Measurements from ENCODE around the gene WNT9A. TPM values are rescaled to one million over a fixed set of nuclear protein-coding genes. Genes with fewer than 3 reads are reported as not detected.

Gene WNT9A
- total and polyA plus RNA-seq, 9 of the 15 experiments (the other 6 are each of a cell fraction or from before 2014, with no cell fraction given), result 0.04 to 0.17 (median 0.10) TPM; not detected in 4

- no peak overlapping the region for H3K4me3 ChIP-seq
- DNase-seq (ENCODE audit: extremely low read depth in 1 of 4, low spot score in 3 of 4) (peak in 1 of 4 experiments; percentile 16), FAIRE-seq (no peak), ATAC-seq (peak; percentile 17; the same call in 2 of the 3 replicates)
- H2AFZ ChIP-seq (ENCODE audit: low read depth, low read length), result no peak overlapping the region
- peaks cover 44 to 98% of the 10 kb centered on the region in 2 experiments; a peak in 4 of 5 replicates for H3K27me3 ChIP-seq (ENCODE audit: control insufficient read depth in 2 of 2, insufficient read depth in 2 of 2, low read length in 2 of 2)
- no peak overlapping the region for H3K27ac ChIP-seq (ENCODE audit: extremely low read depth, low read depth, low read length)
- in situ Hi-C loops (cut with MboI) (no loop called here), intact Hi-C loops (cut with micrococcal nuclease) (loop anchor here (10.0 kb wide), 1 partner anchor 487 kb away; no protein-coding TSS in a partner anchor)
- no peak for TF ChIP-seq ZNF133 (CRISPR knock-in tag; IDR thresholded peaks at IDR 0.05)
- TF ChIP-seq CEBPG (CRISPR knock-in tag; IDR thresholded peaks at IDR 0.05), result no peak
- TF ChIP-seq CEBPG (tag; conservative IDR thresholded peaks at IDR 0.05 in 1 of 2, IDR thresholded peaks at IDR 0.05 in 1 of 2), result no peak
- TF ChIP-seq CTCF (IDR thresholded peaks at IDR 0.05 in 2 of 3, conservative IDR thresholded peaks at IDR 0.05 in 1 of 3; ENCODE audit: insufficient read depth in 2 of 3, low read depth in 1 of 3, low read length in 3 of 3), result peak in 2 of 3 experiments; percentile 11 to 21; a peak in 2 of 6 replicates
- peaks cover 0 to 47% of the 10 kb centered on the region in 2 experiments; a peak in 2 of 5 replicates for H3K4me1 ChIP-seq (replicated peaks in 1 of 2; ENCODE audit: control insufficient read depth in 2 of 2, insufficient read depth in 2 of 2, low read length in 2 of 2)
- BruUV-seq (replicated peaks), result no TSS peak
- H3K36me3 ChIP-seq (ENCODE audit: control insufficient read depth, insufficient read depth, low read length), result no peaks in the 10 kb centered on the region
- under 1% methylated on average over 15 of the region's 15 CpGs for WGBS (ENCODE audit: insufficient coverage, low coverage, missing lambda C conversion rate)
- no peak overlapping the region for H3K4me2 ChIP-seq (ENCODE audit: insufficient read depth, low read length)
- POLR2A ChIA-PET, result no interaction called here
- H3K9ac ChIP-seq (ENCODE audit: insufficient read depth in 1 of 2, low read depth in 2 of 2, low read length in 2 of 2), result no peak overlapping the region
- H3K9me3 ChIP-seq (replicated peaks; ENCODE audit: control insufficient read depth, insufficient read depth, low read depth, low read length), result no peaks in the 10 kb centered on the region; the same call in 1 of the 2 replicates
- H4K20me1 ChIP-seq (replicated peaks; ENCODE audit: control insufficient read depth, insufficient read depth, low read length), result peaks cover 8% of the 10 kb centered on the region; the same call in 1 of the 2 replicates
- no peaks in the 10 kb centered on the region for H3K9me1 ChIP-seq (ENCODE audit: control insufficient read depth, insufficient read depth, low read length)
- CTCF ChIA-PET (ENCODE audit: low intra/inter-chr PET ratio), result interaction anchor here (0.6 kb wide), 1 partner anchor 462 kb away, joined by 3 read pairs; no protein-coding TSS in a partner anchor
- H3K79me2 ChIP-seq (ENCODE audit: control insufficient read depth, insufficient read depth, low read length), result no peaks in the 10 kb centered on the region
Measured at GRCh38 chr1:227941509-227942020, 6.2 kb downstream of the WNT9A start.
